Calu3 (cell line): ENCODE measurements around the gene DPP9. TPM values are rescaled to one million over a fixed set of nuclear protein-coding genes. Genes with fewer than 3 reads are reported as not detected.

Experiments
- BruUV-seq: library from RNA; stranded (reverse); fragments of 400-500 nt; replicated peaks from 2 replicates; lab custom pipeline; 2021; lab: Mats Ljungman, UMichigan
- CTCF ChIA-PET: fragments of 300-600 bp; sonication (Branson Sonifier 250); formaldehyde crosslinking; loops from one replicate; lab custom pipeline; 2022; ENCODE audit warnings: antibody characterized with exemption; lab: Charles Lee
- DNase-seq: peaks from one replicate; pipeline ENCODE4 v3.0.0; 2022
- H3K27ac Mint-ChIP-seq: one replicate; pipeline ENCODE4 v1.8.0; 2022; ENCODE audit warnings: mixed read lengths; ENCODE audit not compliant: unreplicated experiment
- H3K27me3 Mint-ChIP-seq: one replicate; pipeline ENCODE4 v1.8.0; 2022; ENCODE audit warnings: mixed read lengths; ENCODE audit not compliant: unreplicated experiment
- H3K36me3 Mint-ChIP-seq: one replicate; pipeline ENCODE4 v1.8.0; 2022; ENCODE audit warnings: mild to moderate bottlenecking, moderate library complexity, mixed read lengths; ENCODE audit not compliant: insufficient read depth, unreplicated experiment
- H3K4me1 Mint-ChIP-seq: one replicate; pipeline ENCODE4 v1.8.0; 2022; ENCODE audit warnings: mild to moderate bottlenecking, low read depth, mixed read lengths; ENCODE audit not compliant: unreplicated experiment
- H3K4me3 Mint-ChIP-seq: one replicate; pipeline ENCODE4 v1.8.0; 2022; ENCODE audit warnings: mild to moderate bottlenecking, low read depth, moderate library complexity, mixed read lengths; ENCODE audit not compliant: unreplicated experiment
- H3K9me3 Mint-ChIP-seq: one replicate; pipeline ENCODE4 v1.8.0; 2022; ENCODE audit warnings: low read depth, mixed read lengths; ENCODE audit not compliant: unreplicated experiment
- CTCF ChIP-seq: fragments of 200-600 bp; IDR thresholded peaks from one replicate; pipeline ENCODE4 v1.8.0; 2022; ENCODE audit warnings: antibody characterized with exemption; ENCODE audit not compliant: unreplicated experiment
- intact Hi-C: fragments of 100-400 bp; cut with micrococcal nuclease; formaldehyde crosslinking; loops from one replicate; pipeline ENCODE4 v1.10.0; 2022; ENCODE audit not compliant: unreplicated experiment
- total RNA-seq: library from RNA; stranded (reverse); gene quantifications from 2 replicates; pipeline ENCODE4 v1.2.3, GENCODE V29; 2022

DPP9 gene
- total RNA-seq, 1 experiment from 2014 or later, result 59.2 TPM

GRCh38 chr19:4721196-4721595 is 2.4 kb downstream of the DPP9 start:
- H3K4me1 Mint-ChIP-seq, result no peaks in the 10 kb centered on the region
- no TSS peak for BruUV-seq
- H3K36me3 Mint-ChIP-seq, result peaks cover 40% of the 10 kb centered on the region
- H3K27me3 Mint-ChIP-seq, result no peaks in the 10 kb centered on the region
- no peak for DNase-seq
- no peaks in the 10 kb centered on the region for H3K9me3 Mint-ChIP-seq
- intact Hi-C loops, result no loop called here
- peak overlapping the region; percentile 96 for H3K4me3 Mint-ChIP-seq
- H3K27ac Mint-ChIP-seq, result peak overlapping the region; percentile 42
- CTCF ChIA-PET, result no interaction called here
- no peak for TF ChIP-seq CTCF

- H3K36me3 Mint-ChIP-seq, result peaks cover 39% of the 10 kb centered on the region
- no peak for DNase-seq
- no peak overlapping the region for H3K27ac Mint-ChIP-seq
Observed at GRCh38 chr19:4720037-4720700, 3.5 kb downstream of the DPP9 start.

GRCh38 chr19:4719499-4719866 is 4.2 kb downstream of the DPP9 start:
- BruUV-seq, result no TSS peak
- Mint-ChIP-seq H3K27me3 (no peaks in the 10 kb centered on the region), H3K27ac (no peak overlapping the region), H3K4me3 (no peak overlapping the region), H3K9me3 (no peaks in the 10 kb centered on the region), H3K36me3 (peaks cover 38% of the 10 kb centered on the region), H3K4me1 (peaks cover 6% of the 10 kb centered on the region)
- intact Hi-C loops, result no loop called here
- CTCF ChIA-PET, result no interaction called here
- no peak for DNase-seq
- no peak for TF ChIP-seq CTCF

More at GRCh38 chr19:4720037-4720700, 3.5 kb downstream of the DPP9 start:
- CTCF ChIA-PET, result no interaction called here
- Mint-ChIP-seq H3K4me3 (no peak overlapping the region), H3K4me1 (no peaks in the 10 kb centered on the region), H3K9me3 (no peaks in the 10 kb centered on the region), H3K27me3 (no peaks in the 10 kb centered on the region)
- intact Hi-C loops, result no loop called here
- no TSS peak for BruUV-seq
- no peak for TF ChIP-seq CTCF

DNA sequence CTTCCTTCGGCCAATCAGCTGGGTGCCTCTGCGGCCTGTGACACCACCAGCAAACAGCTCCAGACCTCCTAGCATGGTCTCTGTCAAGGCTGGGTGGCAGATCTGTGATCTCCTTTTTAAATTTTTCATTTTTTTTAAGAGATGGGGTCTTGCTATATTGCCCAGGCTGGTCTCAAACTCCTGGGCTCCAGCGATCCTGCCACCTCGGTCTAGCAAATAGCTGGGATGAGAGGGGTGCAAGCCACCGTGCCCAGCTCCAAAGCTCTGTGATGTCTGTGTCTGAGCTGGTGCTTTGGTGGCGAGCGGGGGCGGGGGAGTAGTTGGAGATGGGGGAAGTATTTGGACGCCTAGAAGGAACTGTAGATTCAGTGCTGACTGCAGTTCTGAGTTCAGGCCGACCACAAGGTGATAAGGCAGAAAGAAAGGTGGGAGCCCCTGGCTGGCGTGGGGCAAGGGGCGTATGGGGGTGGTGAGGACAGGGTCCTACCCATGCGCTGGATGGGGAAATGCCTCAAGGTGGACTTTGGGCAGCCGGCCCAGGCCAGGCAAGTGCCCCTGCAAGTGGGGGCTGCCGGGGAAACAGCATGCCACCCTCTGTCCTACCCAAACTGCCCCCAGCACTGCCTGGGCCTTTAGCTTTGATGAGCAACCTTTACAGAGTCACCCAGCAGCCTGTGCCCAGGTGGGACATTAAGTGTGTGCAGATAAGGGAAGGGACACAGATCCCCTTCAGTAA is 5.5 kb downstream of the DPP9 start:
- Mint-ChIP-seq H3K27me3 (no peaks in the 10 kb centered on the region), H3K36me3 (peaks cover 38% of the 10 kb centered on the region), H3K27ac (no peak overlapping the region), H3K4me1 (peaks cover 11% of the 10 kb centered on the region), H3K9me3 (no peaks in the 10 kb centered on the region), H3K4me3 (no peak overlapping the region)
- no peak for DNase-seq
- no peak for TF ChIP-seq CTCF
- intact Hi-C loops, result no loop called here
- no TSS peak for BruUV-seq
- CTCF ChIA-PET, result no interaction called here
